B cell (primary cell): ENCODE results near the gene ADCY2.

Source experiments
- CTCF ChIP-seq: fragments of 200-600 bp; IDR thresholded peaks from one replicate; pipeline ENCODE4 v1.8.0; 2022; ENCODE audit warnings: antibody characterized with exemption, mild to moderate bottlenecking
- EZH2 ChIP-seq: IDR thresholded peaks from 2 replicates; pipeline ENCODE4 v1.6.1; 2012; ENCODE audit warnings: borderline replicate concordance, low read depth, mild to moderate bottlenecking, moderate library complexity, low read length; ENCODE audit not compliant: insufficient read depth, poor library complexity, severe bottlenecking

DNA sequence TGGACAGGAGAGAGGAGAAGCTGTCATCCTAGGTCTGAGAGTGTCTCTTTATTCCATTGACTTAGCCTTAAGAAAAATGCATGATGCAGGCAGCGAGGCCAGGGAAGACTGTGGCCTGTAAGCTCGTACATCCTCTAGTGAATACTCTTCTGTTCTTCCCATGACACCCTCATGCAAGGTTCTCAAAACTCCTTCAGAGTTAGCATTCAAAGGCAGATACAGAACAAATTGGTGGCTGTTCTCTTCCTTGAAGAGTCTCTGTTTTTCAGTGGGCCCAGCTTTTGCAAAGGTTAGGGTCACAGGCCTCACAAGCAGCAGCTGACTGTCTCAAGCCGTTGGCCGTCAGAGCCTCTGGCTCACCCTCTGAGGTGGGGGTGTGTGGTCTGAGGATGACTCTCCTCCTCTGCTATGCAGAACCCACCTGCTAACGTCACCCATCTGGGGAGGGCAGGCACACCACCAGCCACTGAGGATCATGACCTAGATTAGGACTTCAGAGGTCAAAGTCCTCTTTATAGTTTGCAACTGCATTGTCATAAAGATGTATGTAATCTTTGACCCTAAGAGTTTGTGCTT, 15.1 kb downstream of the ADCY2 start:
- TF ChIP-seq CTCF (no peak), EZH2 (no peak)
